T-cell (primary cell): ENCODE results near the gene MRPL19. TPM values are rescaled to one million over a fixed set of nuclear protein-coding genes. Genes with fewer than 3 reads are reported as not detected.

Experiments
- ATAC-seq, 4 experiments: fragments of 200-7000 bp in 3 of 4; fragments of 150-1000 bp in 1 of 4; cut with Tn5 transposase; replicated peaks in 1 of 4; 1 replicate in 3 of 4; 2 replicates in 1 of 4; pipeline ENCODE4 v1.10.0; 2021; ENCODE audit warnings: moderate library complexity in 3 of 4, mild to moderate bottlenecking in 2 of 4, moderate number of reproducible peaks in 1 of 4
- CTCF ChIA-PET, 2 donors: fragments of 300-600 bp; sonication (Branson Sonifier 250); formaldehyde crosslinking; loops; one replicate each; lab custom pipeline; 2022; ENCODE audit warnings: antibody characterized with exemption in 2 of 2; lab: Charles Lee
- POLR2A ChIA-PET, 2 donors: fragments of 300-600 bp; sonication (Branson Sonifier 250); formaldehyde crosslinking; loops; one replicate each; lab custom pipeline; 2022; ENCODE audit warnings: antibody characterized with exemption in 2 of 2; lab: Charles Lee
- DNase-seq, 35 experiments: peaks; one replicate each; pipeline versions ENCODE4 v3.0.0 to v3.0.0-alpha.2; 2013 to 2023
- H3K27ac ChIP-seq: one replicate; pipeline ENCODE4 v1.5.1; 2013; ENCODE audit warnings: low read length
- H3K27me3 ChIP-seq, 2 experiments: replicated peaks in 1 of 2; 1 replicate in 1 of 2; 2 replicates in 1 of 2; pipeline versions ENCODE4 v1.6.1 to v1.7.0; 2013; ENCODE audit warnings: low read length in 1 of 2, mixed read lengths in 1 of 2; ENCODE audit not compliant: control insufficient read depth in 2 of 2, insufficient read depth in 2 of 2; ENCODE audit errors: extremely low read depth in 1 of 2
- H3K36me3 ChIP-seq, 2 donors: 1 replicate in 1 of 2; 2 replicates in 1 of 2; pipeline versions ENCODE4 v1.6.1 to v1.7.0; 2013; ENCODE audit warnings: low read length in 1 of 2; ENCODE audit not compliant: control insufficient read depth in 2 of 2, insufficient read depth in 1 of 2; ENCODE audit errors: extremely low read depth in 1 of 2
- H3K4me1 ChIP-seq, 2 experiments: 1 replicate in 1 of 2; 2 replicates in 1 of 2; pipeline versions ENCODE4 v1.6.1 to v1.7.0; 2013; ENCODE audit warnings: low read length in 2 of 2, mixed read lengths in 1 of 2; ENCODE audit not compliant: insufficient read depth in 2 of 2, control insufficient read depth in 1 of 2; ENCODE audit errors: extremely low read depth in 1 of 2
- H3K4me3 ChIP-seq, 2 donors: 1 replicate in 1 of 2; 2 replicates in 1 of 2; pipeline versions ENCODE4 v1.5.1 to v1.7.0; 2013; ENCODE audit warnings: mild to moderate bottlenecking in 2 of 2, low read length in 1 of 2, moderate library complexity in 1 of 2; ENCODE audit not compliant: control insufficient read depth in 1 of 2; ENCODE audit errors: extremely low read depth in 1 of 2
- H3K9me3 ChIP-seq: 2 replicates; pipeline ENCODE4 v1.7.0; 2013
- H3K27ac Mint-ChIP-seq, 2 donors: one replicate each; pipeline ENCODE4 v1.8.0; 2020 to 2021; ENCODE audit warnings: mild to moderate bottlenecking in 2 of 2, mixed read lengths in 2 of 2
- H3K27me3 Mint-ChIP-seq, 2 donors: one replicate each; pipeline ENCODE4 v1.8.0; 2021 to 2022; ENCODE audit warnings: mixed read lengths in 2 of 2
- H3K36me3 Mint-ChIP-seq: one replicate; pipeline ENCODE4 v1.8.0; 2021; ENCODE audit warnings: mixed read lengths
- H3K4me1 Mint-ChIP-seq, 3 donors: one replicate each; pipeline ENCODE4 v1.8.0; 2020 to 2022; ENCODE audit warnings: mixed read lengths in 3 of 3, mild to moderate bottlenecking in 1 of 3
- H3K4me3 Mint-ChIP-seq, 3 donors: one replicate each; pipeline ENCODE4 v1.8.0; 2020 to 2022; ENCODE audit warnings: mild to moderate bottlenecking in 3 of 3, mixed read lengths in 3 of 3, moderate library complexity in 3 of 3
- H3K9me3 Mint-ChIP-seq, 3 donors: one replicate each; pipeline ENCODE4 v1.8.0; 2020 to 2022; ENCODE audit warnings: mixed read lengths in 3 of 3
- WGBS: methylation state at CpG from one replicate; pipeline ENCODE4 v1.1.5; 2013; ENCODE audit warnings: missing lambda C conversion rate; ENCODE audit not compliant: insufficient coverage; 5-methylcytosine and 5-hydroxymethylcytosine counted together
- total RNA-seq, 35 experiments: library from RNA in 6 of 35; stranded (reverse) in 6 of 35; fragments of 120-200 nt in 1 of 35; gene quantifications; one replicate each; pipeline versions ENCODE4 v1.2.1 to v1.2.4 and lab custom pipeline; 2013 to 2026

MRPL19 gene
- total RNA-seq, 5 donors from 2014 or later (not counting 1 experiment from before 2014, with no cell fraction given), result 16.6 to 31.5 (median 22.6) TPM

GRCh38 chr2:75622929-75623328, 23.7 kb upstream of the MRPL19 start:
- no peak for ATAC-seq
- ChIA-PET POLR2A (interaction anchor here in 1 of 2 donors (0.7 kb wide), 1 partner anchor 24 kb away, joined by 6 read pairs; no protein-coding TSS in a partner anchor), CTCF (no interaction called here)
- no peak overlapping the region for H3K4me3 ChIP-seq
- WGBS, result 72% methylated on average over 2 of the region's 3 CpGs
- no peaks in the 10 kb centered on the region for H3K36me3 Mint-ChIP-seq
- no peak overlapping the region for H3K27ac Mint-ChIP-seq
- no peaks in the 10 kb centered on the region for H3K36me3 ChIP-seq
- no peak overlapping the region for H3K4me3 Mint-ChIP-seq
- H3K9me3 Mint-ChIP-seq, result no peaks in the 10 kb centered on the region
- H3K9me3 ChIP-seq, result no peaks in the 10 kb centered on the region
- DNase-seq, result no peak
- H3K27ac ChIP-seq, result no peak overlapping the region
- H3K27me3 ChIP-seq, result no peaks in the 10 kb centered on the region
- no peaks in the 10 kb centered on the region for H3K4me1 ChIP-seq
- no peaks in the 10 kb centered on the region for H3K4me1 Mint-ChIP-seq
- H3K27me3 Mint-ChIP-seq, result peaks cover 30 to 31% of the 10 kb centered on the region in 2 donors

GRCh38 chr2:75627902-75628504, 18.6 kb upstream of the MRPL19 start:
- Mint-ChIP-seq H3K4me1 (no peaks in the 10 kb centered on the region), H3K27ac (no peak overlapping the region), H3K27me3 (peaks cover 30 to 38% of the 10 kb centered on the region in 2 donors), H3K4me3 (no peak overlapping the region), H3K9me3 (no peaks in the 10 kb centered on the region), H3K36me3 (no peaks in the 10 kb centered on the region)
- ATAC-seq, result peak; percentile 60 to 63 (median 62)
- CTCF ChIA-PET, result interaction anchor here (0.6 to 2.0 kb wide), 8 partner anchors 9 to 937 kb away, joined by 3 to 7 read pairs (median 3); no protein-coding TSS in a partner anchor
- 11% methylated on average over 3 of the region's 4 CpGs for WGBS
- Histone ChIP-seq H3K36me3 (no peaks in the 10 kb centered on the region), H3K9me3 (no peaks in the 10 kb centered on the region), H3K27me3 (peaks cover 0 to 10% of the 10 kb centered on the region in 2 experiments), H3K4me3 (no peak overlapping the region), H3K27ac (no peak overlapping the region), H3K4me1 (no peaks in the 10 kb centered on the region)
- POLR2A ChIA-PET, result no interaction called here
- peak in 33 of 35 experiments; percentile 13 to 68 (median 44) for DNase-seq

GRCh38 chr2:75632091-75632701, 14.4 kb upstream of the MRPL19 start:
- ChIA-PET CTCF (interaction anchor here in 1 of 2 donors (1.1 kb wide), 1 partner anchor 24 kb away, joined by 4 read pairs; no protein-coding TSS in a partner anchor), POLR2A (no interaction called here)
- no peak for ATAC-seq
- H3K4me3 Mint-ChIP-seq, result no peak overlapping the region
- no peaks in the 10 kb centered on the region for H3K36me3 Mint-ChIP-seq
- Histone ChIP-seq H3K4me3 (no peak overlapping the region), H3K27ac (no peak overlapping the region), H3K4me1 (no peaks in the 10 kb centered on the region), H3K9me3 (no peaks in the 10 kb centered on the region), H3K27me3 (peaks cover 0 to 13% of the 10 kb centered on the region in 2 experiments), H3K36me3 (no peaks in the 10 kb centered on the region)
- H3K9me3 Mint-ChIP-seq, result no peaks in the 10 kb centered on the region
- DNase-seq, result no peak
- peaks cover 31% of the 10 kb centered on the region in 2 donors for H3K27me3 Mint-ChIP-seq
- no peaks in the 10 kb centered on the region for H3K4me1 Mint-ChIP-seq
- no peak overlapping the region for H3K27ac Mint-ChIP-seq
- 62% methylated on average over 3 of the region's 5 CpGs for WGBS

GRCh38 chr2:75632813-75633212, 13.8 kb upstream of the MRPL19 start:
- peaks cover 36 to 37% of the 10 kb centered on the region in 2 donors for H3K27me3 Mint-ChIP-seq
- H3K27ac Mint-ChIP-seq, result no peak overlapping the region

GRCh38 chr2:75633620-75634019, 13.0 kb upstream of the MRPL19 start:
- H3K27ac ChIP-seq, result no peak overlapping the region
- H3K4me3 ChIP-seq, result no peak overlapping the region
- peaks cover 0 to 20% of the 10 kb centered on the region in 2 experiments for H3K27me3 ChIP-seq
- H3K9me3 Mint-ChIP-seq, result no peaks in the 10 kb centered on the region
- H3K4me1 Mint-ChIP-seq, result no peaks in the 10 kb centered on the region
- WGBS, result no CpG with 5 or more reads among the region's 3 CpGs
- no peak overlapping the region for H3K27ac Mint-ChIP-seq
- POLR2A ChIA-PET, result no interaction called here
- DNase-seq (no peak), ATAC-seq (no peak)
- CTCF ChIA-PET, result interaction anchor here (0.5 to 1.1 kb wide), 2 partner anchors 18 to 25 kb away, joined by 3 to 4 read pairs; no protein-coding TSS in a partner anchor
- no peaks in the 10 kb centered on the region for H3K4me1 ChIP-seq
- H3K4me3 Mint-ChIP-seq, result no peak overlapping the region
- no peaks in the 10 kb centered on the region for H3K36me3 ChIP-seq
- H3K27me3 Mint-ChIP-seq, result peaks cover 38 to 42% of the 10 kb centered on the region in 2 donors
- H3K36me3 Mint-ChIP-seq, result no peaks in the 10 kb centered on the region
- H3K9me3 ChIP-seq, result no peaks in the 10 kb centered on the region

More at GRCh38 chr2:75632813-75633212, 13.8 kb upstream of the MRPL19 start:
- Mint-ChIP-seq H3K36me3 (no peaks in the 10 kb centered on the region), H3K4me1 (no peaks in the 10 kb centered on the region), H3K4me3 (no peak overlapping the region), H3K9me3 (no peaks in the 10 kb centered on the region)
- Histone ChIP-seq H3K4me3 (no peak overlapping the region), H3K27ac (no peak overlapping the region), H3K9me3 (no peaks in the 10 kb centered on the region), H3K27me3 (peaks cover 0 to 19% of the 10 kb centered on the region in 2 experiments), H3K36me3 (no peaks in the 10 kb centered on the region), H3K4me1 (no peaks in the 10 kb centered on the region)
- ChIA-PET CTCF (interaction anchor here in 1 of 2 donors (1.1 kb wide), 1 partner anchor 24 kb away, joined by 4 read pairs; no protein-coding TSS in a partner anchor), POLR2A (no interaction called here)
- no CpG with 5 or more reads among the region's 1 CpG for WGBS
- no peak for DNase-seq
- ATAC-seq, result no peak

GRCh38 chr2:75634945-75635344, 11.6 kb upstream of the MRPL19 start:
- H3K27ac ChIP-seq, result no peak overlapping the region
- POLR2A ChIA-PET, result interaction anchor here in 1 of 2 donors (0.6 kb wide), 1 partner anchor 1888 kb away, joined by 4 read pairs; no protein-coding TSS in a partner anchor
- ATAC-seq (no peak), DNase-seq (no peak)
- no peaks in the 10 kb centered on the region for H3K4me1 ChIP-seq
- no peaks in the 10 kb centered on the region for H3K9me3 ChIP-seq
- no CpG with 5 or more reads among the region's 1 CpG for WGBS
- CTCF ChIA-PET, result interaction anchor here in 1 of 2 donors (0.6 to 1.1 kb wide), 2 partner anchors 11 to 17 kb away, joined by 3 to 4 read pairs; no protein-coding TSS in a partner anchor
- H3K36me3 ChIP-seq, result no peaks in the 10 kb centered on the region
- peaks cover 0 to 17% of the 10 kb centered on the region in 2 experiments for H3K27me3 ChIP-seq
- no peak overlapping the region for H3K4me3 ChIP-seq
- peaks cover 39 to 45% of the 10 kb centered on the region in 2 donors for H3K27me3 Mint-ChIP-seq
- no peaks in the 10 kb centered on the region for H3K9me3 Mint-ChIP-seq
- no peaks in the 10 kb centered on the region for H3K36me3 Mint-ChIP-seq
- H3K4me3 Mint-ChIP-seq, result no peak overlapping the region
- no peak overlapping the region for H3K27ac Mint-ChIP-seq
- H3K4me1 Mint-ChIP-seq, result no peaks in the 10 kb centered on the region
